GM19372 (cell line): ENCODE data around the gene BICDL1.

Experiments used
- ATAC-seq: cut with Tn5 transposase; IDR thresholded peaks from one replicate; pipeline ENCODE4 v1.9.1; 2021; ENCODE audit warnings: mild to moderate bottlenecking, low read depth, moderate library complexity; ENCODE audit not compliant: unreplicated experiment

Gene BICDL1

GRCh38 chr12:120121343-120121742 is 132.3 kb downstream of the BICDL1 start:
- ATAC-seq: no peak

- no peak for ATAC-seq
These were observed 132.8 kb downstream of the BICDL1 start for GRCh38 chr12:120121766-120122293.

- no peak for ATAC-seq
These were observed 136.0 kb downstream of the BICDL1 start for GRCh38 chr12:120125029-120125428.

- ATAC-seq: no peak
These were observed 137.0 kb downstream of the BICDL1 start for GRCh38 chr12:120125792-120126634.

- ATAC-seq: no peak
These were observed 137.6 kb downstream of the BICDL1 start for GRCh38 chr12:120126635-120127005.

- no peak for ATAC-seq
These were observed 141.0 kb downstream of the BICDL1 start for GRCh38 chr12:120130011-120130410.

- ATAC-seq: no peak
These were observed 142.1 kb downstream of the BICDL1 start for GRCh38 chr12:120131116-120131515.

- ATAC-seq: no peak
These were observed 143.2 kb downstream of the BICDL1 start for GRCh38 chr12:120132054-120132836.

GRCh38 chr12:120132863-120133385 is 143.9 kb downstream of the BICDL1 start:
- peak; percentile 94 for ATAC-seq

- ATAC-seq: no peak
These were observed 145.4 kb downstream of the BICDL1 start for GRCh38 chr12:120134307-120134980.

GRCh38 chr12:120136093-120136770 is 147.2 kb downstream of the BICDL1 start:
- no peak for ATAC-seq

- no peak for ATAC-seq
These were observed 148.8 kb downstream of the BICDL1 start for GRCh38 chr12:120137833-120138232.

GRCh38 chr12:120138366-120138765 is 149.3 kb downstream of the BICDL1 start:
- ATAC-seq: no peak

GRCh38 chr12:120139958-120140357 is 150.9 kb downstream of the BICDL1 start:
- no peak for ATAC-seq

GRCh38 chr12:120140603-120141002 is 151.6 kb downstream of the BICDL1 start:
- no peak for ATAC-seq

GRCh38 chr12:120141336-120141735 is 152.3 kb downstream of the BICDL1 start:
- no peak for ATAC-seq

- no peak for ATAC-seq
These were observed 153.3 kb downstream of the BICDL1 start for GRCh38 chr12:120142231-120142877.
